GM12872 (cell line): ENCODE measurements around the gene B4GALT7.
A peak's percentile ranks its signal among the peaks of the same experiment; 100 is the strongest.

Source experiments
- TF ChIP-seq, protein P1 (sequence below): IDR thresholded peaks from 3 replicates; pipeline ENCODE4 v1.5.1; 2011; ENCODE audit warnings: low read depth, mild to moderate bottlenecking, low read length, moderate library complexity; ENCODE audit not compliant: insufficient read depth

Gene B4GALT7

GRCh38 chr5:177557041-177557647, 42.8 kb upstream of the B4GALT7 start:
- TF ChIP-seq, protein P1, sequence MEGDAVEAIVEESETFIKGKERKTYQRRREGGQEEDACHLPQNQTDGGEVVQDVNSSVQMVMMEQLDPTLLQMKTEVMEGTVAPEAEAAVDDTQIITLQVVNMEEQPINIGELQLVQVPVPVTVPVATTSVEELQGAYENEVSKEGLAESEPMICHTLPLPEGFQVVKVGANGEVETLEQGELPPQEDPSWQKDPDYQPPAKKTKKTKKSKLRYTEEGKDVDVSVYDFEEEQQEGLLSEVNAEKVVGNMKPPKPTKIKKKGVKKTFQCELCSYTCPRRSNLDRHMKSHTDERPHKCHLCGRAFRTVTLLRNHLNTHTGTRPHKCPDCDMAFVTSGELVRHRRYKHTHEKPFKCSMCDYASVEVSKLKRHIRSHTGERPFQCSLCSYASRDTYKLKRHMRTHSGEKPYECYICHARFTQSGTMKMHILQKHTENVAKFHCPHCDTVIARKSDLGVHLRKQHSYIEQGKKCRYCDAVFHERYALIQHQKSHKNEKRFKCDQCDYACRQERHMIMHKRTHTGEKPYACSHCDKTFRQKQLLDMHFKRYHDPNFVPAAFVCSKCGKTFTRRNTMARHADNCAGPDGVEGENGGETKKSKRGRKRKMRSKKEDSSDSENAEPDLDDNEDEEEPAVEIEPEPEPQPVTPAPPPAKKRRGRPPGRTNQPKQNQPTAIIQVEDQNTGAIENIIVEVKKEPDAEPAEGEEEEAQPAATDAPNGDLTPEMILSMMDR = no peak

DNA sequence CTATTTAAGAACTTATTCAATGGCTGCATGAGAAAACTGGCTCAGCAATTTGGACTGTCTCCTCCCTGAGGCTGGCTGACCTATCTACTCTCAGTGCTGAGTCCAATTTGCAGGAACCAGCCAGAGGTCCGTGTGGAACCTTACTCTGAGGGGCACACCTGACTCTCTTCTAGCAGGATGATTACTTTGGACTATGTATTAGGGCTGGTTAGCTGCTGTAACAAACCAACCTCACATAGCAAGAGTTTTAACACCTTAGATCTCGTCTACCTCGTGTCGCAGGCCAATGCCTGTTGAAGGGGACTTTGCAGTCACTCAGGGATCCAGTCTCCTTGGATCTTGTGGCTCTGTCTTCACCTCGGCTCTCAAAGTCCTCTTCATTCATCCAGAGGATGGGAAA, 42.1 kb upstream of the B4GALT7 start:
- TF ChIP-seq, protein P1 = no peak

DNA sequence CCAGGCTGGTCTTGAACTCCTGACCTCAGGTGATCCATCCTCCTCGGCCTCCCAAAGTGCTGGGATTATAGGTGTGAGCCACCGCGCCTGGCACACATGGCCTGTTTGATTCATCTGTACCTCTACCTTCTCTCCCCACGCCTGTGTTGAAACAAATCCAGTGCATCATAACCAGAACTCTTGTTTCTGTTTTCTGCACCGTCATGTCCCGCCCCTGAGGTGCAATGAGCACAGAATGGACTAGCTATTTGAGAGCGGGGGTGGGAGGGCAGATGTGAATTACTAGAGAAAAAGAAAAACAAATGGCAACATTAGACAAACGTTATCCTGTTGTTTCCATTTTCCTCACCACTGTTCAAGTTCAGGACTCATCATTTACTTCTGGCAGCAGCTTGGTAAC, 34.9 kb upstream of the B4GALT7 start:
- TF ChIP-seq, protein P1 = no peak

DNA sequence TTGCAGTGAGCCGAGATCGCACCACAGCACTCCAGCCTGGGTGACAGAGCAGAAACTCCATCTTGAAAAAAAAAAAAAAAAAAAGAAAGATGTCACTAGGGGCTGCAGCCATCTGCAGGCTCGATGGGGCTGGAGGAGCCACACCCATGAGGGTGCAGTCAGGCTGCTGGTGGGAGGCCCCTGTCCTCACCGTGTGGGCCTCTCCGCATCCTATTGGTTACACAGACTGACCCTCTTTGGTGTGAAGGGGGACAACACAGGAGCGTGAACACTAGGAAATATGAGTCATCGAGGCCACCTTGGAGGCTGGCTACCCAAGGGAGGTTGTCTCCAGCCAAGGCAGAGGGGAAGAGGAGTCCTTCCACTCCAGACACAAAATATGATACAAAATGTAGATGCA, 31.6 kb upstream of the B4GALT7 start:
- TF ChIP-seq, protein P1 = no peak

DNA sequence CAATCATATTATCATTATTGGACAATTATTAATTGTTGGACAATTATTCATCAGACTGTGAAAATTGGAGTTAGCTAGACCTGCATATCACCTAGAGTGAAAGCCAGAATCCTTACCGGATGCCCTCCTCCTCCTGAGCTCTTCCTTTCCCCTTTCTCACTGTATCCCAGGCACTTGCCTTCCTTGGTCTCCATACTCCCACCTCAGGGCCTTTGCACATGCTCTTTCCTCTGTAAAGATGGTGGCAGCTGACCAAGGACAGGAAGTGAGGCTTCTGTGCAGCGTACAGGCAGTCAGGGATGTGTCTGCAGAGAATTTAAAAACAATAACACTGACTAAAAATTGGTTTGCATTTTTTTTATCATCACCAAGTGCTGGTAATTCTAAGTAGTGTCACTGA, 30.0 kb upstream of the B4GALT7 start:
- TF ChIP-seq, protein P1 = no peak

- TF ChIP-seq, protein P1 = no peak
These were observed 24.4 kb upstream of the B4GALT7 start for GRCh38 chr5:177575488-177575887.

- TF ChIP-seq, protein P1 = 0 out of 3 replicates have a peak, but pooled peaks have one; percentile 4
These were observed 23.8 kb upstream of the B4GALT7 start for GRCh38 chr5:177576169-177576568.

DNA sequence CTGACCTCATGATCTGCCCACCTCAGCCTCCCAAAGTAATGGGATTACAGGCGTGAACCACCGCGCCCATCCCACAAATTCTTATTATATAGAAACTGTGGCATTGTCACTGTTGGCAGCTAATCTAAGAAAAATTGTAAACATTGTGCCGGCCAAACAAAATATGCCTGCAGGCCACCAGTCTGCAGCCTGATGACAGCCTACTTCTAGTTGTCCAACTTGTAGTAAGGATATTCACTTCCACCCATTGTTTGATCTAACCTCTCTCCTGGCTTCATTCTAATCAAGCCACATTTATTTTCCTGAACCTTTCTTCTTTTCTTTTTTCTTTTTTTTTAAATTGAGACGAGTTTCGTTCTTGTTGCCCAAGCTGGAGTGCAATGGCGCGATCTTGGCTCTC, 21.6 kb upstream of the B4GALT7 start:
- TF ChIP-seq, protein P1 = no peak
